GM21526 (cell line): ENCODE measurements around the gene HTR7.
"Not testable (repeated sequence)": the region's sequence is repeated elsewhere in the genome, so short reads cannot be mapped to it uniquely, and the experiment has no call there.

ENCODE experiments used
- ATAC-seq: cut with Tn5 transposase; IDR thresholded peaks from one replicate; pipeline ENCODE4 v1.9.1; 2021; ENCODE audit warnings: moderate library complexity; ENCODE audit not compliant: unreplicated experiment, low FRiP score

Gene HTR7

DNA sequence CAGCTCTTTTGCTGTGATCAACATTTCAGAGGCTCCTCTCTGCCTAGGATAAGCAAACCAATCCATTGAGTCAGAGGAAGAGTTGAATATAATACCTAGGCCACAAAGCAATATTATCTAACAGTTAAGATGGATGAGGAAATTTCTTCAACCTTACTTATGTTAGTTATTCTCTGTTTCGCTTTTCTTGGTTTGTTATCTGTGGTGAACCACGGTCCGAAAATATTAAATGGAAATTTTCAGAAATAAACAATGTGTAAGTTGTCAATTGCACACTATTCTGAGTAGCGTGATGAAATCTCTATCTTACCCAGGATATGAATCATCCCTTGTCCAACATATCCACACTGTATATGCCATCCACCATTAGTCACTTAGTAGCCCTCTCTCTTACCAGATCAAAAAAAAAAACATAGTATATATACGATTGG lies 1.5 kb upstream of the HTR7 start:
- no peak for ATAC-seq

- ATAC-seq = no peak
Measured at GRCh38 chr10:90858461-90858968, 676 bp upstream of the HTR7 start.

- ATAC-seq = no peak
Measured at GRCh38 chr10:90856964-90857634, 740 bp downstream of the HTR7 start.

DNA sequence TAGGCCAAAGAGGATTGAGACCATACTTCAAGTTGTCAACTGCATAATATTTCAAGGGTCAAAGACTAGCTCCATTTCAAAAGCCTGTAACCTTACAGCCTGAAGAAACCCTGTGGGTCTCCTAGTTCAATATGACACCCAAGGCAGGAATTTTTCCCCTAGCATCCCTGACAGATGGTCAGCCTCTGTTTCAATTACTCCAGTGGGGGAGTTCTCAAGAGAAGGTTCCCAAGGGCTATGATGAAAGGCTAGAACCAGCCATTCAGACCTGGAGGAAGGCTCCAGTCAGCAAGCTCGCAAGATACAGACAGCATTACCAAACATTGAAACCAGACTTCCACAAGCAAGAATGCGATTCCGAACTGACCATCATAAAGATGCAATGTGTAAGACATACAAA lies 1.6 kb downstream of the HTR7 start:
- ATAC-seq = no peak

DNA sequence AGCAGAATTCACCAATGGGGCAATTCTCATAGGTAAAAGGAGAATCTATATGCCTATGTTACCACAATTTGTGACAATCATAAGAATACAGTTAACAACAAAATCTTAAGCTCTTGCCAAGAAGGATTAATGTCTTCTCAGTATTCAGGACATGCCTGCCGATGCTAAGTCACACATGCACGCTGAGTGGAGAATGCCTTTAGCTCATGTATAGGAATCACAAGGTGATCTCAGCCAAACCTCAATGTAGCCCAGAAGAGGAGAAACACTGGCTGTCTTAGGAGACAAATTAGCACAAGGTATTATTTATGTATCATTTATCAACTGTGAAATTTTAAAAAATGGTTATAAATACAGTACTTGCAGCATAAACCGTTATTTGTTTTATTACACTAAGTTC lies 2.7 kb downstream of the HTR7 start:
- no peak for ATAC-seq

DNA sequence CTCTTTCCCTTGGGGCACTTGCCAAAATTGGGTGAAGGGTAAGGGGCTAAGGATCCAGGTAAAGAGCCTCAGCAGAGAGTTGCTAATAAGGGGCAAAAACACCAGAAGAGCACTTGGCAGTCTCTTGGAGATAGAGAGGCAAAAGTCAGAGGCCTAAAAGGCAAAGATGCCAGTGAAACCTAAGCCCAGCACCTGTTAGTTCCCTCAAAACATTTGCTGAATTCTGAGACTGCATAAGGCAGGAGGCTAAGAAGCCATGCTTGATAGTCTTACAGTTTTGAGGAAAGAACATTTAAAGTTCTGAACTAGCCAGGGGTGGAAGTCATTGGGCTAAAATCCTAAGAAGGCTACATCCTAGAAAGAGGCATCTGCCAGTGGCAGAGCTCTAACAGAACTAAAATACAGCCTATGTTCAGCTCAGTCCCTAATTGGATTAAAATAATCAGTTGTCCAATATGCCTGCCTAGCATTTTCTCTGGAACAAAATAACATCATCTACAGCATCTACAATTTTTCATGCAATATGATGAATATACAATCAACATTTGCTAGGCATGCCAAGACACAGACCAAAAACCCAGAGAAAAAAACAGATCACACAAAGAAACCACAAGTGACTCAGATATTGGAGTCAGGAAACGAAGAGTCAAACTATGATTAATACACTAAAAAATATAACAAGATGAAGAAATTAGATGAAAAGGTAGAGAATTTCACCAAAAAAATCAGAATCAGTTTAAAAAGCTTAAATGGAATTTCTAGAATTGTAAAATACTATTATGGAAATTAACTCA lies 7.7 kb downstream of the HTR7 start:
- no peak for ATAC-seq

DNA sequence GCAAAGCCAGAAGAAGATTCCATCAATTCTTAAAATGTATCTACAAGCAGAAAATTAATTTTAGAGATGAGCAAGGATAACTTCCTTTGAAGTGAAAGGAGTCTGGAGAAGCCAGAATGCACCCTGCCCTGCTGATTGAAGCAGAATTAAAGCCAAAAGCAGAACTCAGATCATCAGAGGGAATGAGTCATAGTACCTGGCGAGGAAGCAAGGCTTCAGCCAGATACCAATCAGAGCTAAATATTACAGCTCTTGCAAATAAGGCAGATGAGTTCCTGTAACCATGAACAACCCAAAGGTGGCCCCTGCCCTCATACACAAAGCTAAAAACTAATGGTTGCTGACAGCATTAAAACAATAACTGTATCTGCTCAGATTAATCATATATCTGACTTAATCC lies 10.4 kb downstream of the HTR7 start:
- no peak for ATAC-seq

GRCh38 chr10:90846746-90847145 lies 11.1 kb downstream of the HTR7 start:
- no peak for ATAC-seq

- ATAC-seq = no peak
Measured at GRCh38 chr10:90845726-90846125, 12.1 kb downstream of the HTR7 start.

DNA sequence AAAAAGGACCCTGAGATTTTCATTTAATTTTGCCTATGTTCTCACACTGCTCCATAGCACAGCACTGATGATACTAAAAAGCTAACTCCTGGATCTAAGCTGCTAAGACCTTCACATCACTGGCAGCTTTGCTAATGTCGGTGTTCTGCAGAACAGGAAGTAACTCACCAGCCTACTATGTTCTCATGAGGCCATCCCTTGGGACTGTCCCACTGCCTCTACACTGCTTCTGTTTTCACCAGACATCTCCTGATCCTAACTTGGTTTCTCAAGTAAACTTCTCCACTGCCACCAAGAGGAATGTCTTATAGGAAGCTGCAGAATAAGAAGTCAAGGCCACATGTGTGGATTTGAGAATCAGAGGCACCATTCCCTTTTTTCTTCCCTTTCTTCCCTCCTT lies 15.1 kb downstream of the HTR7 start:
- ATAC-seq = no peak

DNA sequence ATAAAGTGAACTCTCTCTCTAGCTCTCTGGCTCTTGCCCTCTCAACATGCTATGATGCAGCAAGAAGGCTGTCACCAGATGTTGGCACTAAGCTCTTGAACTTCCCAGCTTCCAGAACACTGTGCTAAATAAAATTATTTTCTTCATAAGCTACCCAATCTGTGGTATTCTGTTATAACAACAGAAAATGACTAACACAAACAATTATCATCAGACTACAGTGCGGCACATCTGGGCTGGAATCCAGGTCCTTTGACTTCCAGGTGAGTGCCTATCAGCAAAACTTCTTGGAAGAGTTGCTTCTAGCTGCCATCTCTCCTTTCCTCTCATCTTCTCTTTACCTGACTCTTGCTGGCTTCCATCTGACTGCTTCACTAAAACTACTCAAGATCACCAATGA lies 20.4 kb downstream of the HTR7 start:
- no peak for ATAC-seq

- ATAC-seq = no peak
Measured at GRCh38 chr10:90834326-90834725, 23.5 kb downstream of the HTR7 start.

- no peak for ATAC-seq
Measured at GRCh38 chr10:90832111-90832510, 25.7 kb downstream of the HTR7 start.

DNA sequence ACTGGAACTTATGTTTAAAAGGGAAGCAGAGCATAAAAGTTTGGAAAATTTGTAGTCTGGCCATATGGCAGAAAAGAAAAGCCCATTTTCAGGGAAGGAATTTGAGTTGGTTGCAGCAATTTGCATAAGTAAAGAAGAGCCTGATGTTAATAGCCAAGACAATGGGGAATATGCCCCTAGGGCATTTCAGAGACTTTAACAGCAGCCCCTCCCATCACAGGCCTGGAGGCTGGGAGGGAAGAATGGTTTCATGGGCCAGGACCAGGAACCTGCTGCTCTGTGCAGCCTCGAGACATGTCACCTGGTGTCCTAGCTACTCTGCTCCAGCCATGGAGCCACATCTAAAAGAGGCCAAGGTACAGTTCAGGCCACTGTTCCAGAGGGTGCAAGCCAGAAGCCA lies 35.3 kb downstream of the HTR7 start:
- ATAC-seq = no peak

DNA sequence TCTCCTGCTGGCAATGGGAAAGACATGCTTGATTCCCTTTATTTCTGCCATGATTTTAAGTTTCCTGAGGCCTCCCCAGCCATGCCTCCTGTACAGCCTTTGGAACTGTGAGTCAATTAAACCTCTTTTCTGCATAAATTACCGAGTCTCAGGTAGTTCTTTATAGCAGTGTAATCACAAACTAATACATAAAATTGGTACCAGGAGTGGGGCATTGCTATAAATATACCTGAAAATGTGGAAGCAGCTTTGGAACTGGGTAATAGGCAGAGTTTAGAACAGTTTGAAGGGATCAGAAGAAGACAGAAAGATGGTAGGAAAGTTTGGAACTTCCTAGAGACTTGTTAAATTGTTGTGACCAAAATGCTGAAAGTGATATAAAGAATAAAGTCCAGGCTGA lies 36.0 kb downstream of the HTR7 start:
- ATAC-seq = not testable (repeated sequence)

DNA sequence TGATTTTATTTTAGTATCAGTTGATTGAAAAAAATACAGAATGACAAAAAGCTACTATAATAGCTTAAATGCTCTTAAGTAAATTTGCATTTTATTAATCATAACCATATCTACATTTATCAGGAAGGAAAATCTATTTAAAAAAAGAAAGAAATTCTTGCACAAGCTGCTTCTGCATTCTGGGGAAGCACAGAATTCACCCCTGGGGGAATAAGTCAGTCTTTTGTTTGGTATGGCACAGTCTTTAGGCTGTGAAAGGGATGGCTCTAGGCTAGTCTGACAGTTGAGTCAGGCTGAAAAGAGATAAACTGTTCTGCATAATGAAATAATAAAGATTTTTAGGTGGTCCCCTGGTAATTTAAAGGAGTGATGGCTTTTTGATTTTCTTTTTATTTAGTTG lies 37.9 kb downstream of the HTR7 start:
- no peak for ATAC-seq

GRCh38 chr10:90818736-90819135 lies 39.1 kb downstream of the HTR7 start:
- ATAC-seq = no peak

DNA sequence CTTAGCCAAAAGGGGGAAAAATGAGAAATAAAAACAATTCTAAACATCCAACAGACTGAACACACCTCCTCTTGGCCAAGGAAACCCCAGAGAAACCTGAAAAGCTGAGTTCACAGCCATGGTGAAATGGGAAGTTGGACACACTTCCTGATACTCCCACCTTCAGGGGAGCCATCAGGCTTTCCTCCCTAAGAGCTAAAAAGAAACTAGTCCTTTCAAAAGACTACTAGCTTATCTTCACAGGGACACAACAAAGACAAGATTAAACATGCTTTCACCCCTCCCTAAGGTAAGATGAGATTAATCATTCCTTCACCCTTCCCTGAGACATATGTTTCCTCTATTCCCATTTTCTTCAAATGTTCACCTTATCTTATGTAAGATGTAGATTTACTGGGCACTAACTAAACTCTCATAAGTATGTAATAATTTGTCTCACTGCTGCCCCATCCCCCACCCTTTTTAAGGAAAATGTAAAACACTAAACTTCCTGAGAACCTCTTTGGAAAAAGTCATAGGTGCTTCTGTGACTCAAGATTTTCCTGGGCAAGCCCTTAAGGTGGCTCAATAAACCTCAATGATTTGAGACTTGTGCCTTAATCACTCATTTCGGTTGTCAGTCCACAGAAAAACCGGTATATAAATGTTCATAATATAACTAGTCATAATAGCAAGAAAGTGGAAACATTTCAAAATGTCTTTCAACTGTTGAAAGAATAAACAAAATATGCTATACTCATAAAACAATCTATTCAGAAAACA lies 40.5 kb downstream of the HTR7 start:
- no peak for ATAC-seq

DNA sequence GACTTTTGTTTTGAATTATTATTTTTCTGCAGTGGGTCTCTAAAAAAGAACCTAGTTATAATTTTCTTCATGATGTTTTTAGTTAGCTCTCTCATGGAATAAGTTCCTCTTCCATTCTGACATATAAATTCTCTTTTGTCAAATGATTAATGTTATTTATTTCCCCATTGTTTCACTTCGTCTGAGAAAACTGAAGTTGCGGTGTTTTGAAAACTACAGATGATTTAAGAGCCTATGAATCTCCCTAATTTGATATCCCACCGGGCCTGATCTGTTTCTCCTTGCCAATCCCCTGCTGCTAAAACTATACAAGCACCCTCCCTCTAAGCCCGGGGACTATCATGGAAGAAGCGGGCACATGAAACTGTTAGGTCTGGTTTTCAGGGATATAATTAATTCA lies 41.4 kb downstream of the HTR7 start:
- no peak for ATAC-seq

DNA sequence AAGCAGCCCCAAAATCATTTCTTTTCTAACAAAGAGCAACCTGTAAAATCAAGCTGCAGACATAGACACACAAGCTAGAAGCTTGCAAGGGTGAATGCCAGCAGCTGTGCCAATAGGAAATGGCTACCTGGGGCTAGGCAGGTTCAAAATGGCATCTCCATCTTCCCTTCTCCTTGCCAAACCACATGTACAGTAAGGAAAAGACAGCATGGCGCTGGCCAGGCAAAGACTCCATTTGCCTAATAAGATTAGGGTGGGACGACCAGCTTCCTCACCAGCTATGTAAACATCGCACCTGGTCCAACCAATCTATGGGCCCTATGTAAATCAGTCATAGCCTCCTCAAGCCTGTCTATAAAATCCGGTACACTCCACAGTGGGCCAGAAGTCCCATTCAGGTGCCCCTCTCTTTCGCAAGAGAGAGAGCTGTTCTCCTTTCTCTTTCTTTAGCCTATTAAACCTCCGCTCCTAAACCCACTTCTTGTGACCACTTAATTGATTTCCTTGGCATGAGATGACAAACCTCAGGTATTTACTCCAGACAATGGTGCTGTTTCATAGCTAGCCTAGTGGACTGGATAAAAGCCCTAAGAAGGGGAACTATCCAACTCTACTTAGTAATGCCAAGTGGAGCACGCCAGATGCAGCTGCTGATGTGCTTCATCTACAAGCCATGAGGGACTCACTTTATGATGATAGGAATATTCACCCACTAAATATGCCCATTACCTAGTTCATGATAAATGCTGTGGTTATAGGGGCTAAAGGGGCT lies 44.1 kb downstream of the HTR7 start:
- no peak for ATAC-seq

DNA sequence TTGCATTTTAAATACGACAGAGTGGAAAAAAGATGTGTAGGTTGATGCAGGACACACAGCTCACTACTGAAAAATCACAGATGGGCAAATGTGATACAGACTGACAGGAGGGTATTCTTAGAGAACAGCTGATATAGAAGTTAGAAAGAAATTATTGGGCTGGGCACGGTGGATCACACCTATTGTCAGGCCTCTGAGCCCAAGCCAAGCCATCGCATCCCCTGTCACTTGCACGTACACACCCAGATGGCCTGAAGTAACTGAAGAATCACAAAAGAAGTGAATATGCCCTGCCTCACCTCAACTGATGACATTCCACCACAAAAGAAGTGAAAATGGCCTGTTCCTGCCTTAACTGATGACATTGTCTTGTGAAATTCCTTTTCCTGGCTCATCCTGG lies 50.7 kb downstream of the HTR7 start:
- ATAC-seq = not testable (repeated sequence)
